Rectal smooth muscle tissue (tissue), 1 donor: ENCODE measurements around the gene ARHGAP22.

ENCODE experiments used
- H3K27ac ChIP-seq: one replicate; pipeline ENCODE4 v1.7.0; 2013; ENCODE audit warnings: low read depth, low read length, inconsistent platforms
- H3K27me3 ChIP-seq: one replicate; pipeline ENCODE4 v1.7.0; 2013; ENCODE audit warnings: low read length; ENCODE audit not compliant: control insufficient read depth, insufficient read depth
- H3K36me3 ChIP-seq: one replicate; pipeline ENCODE4 v1.7.0; 2013; ENCODE audit warnings: low read length; ENCODE audit not compliant: control insufficient read depth, insufficient read depth
- H3K4me1 ChIP-seq: one replicate; pipeline ENCODE4 v1.7.0; 2013; ENCODE audit warnings: low read length; ENCODE audit not compliant: control insufficient read depth, insufficient read depth
- H3K4me3 ChIP-seq: one replicate; pipeline ENCODE4 v1.7.0; 2013; ENCODE audit warnings: low read length
- H3K9ac ChIP-seq: one replicate; pipeline ENCODE4 v1.7.0; 2013; ENCODE audit warnings: low read length

Gene ARHGAP22

DNA sequence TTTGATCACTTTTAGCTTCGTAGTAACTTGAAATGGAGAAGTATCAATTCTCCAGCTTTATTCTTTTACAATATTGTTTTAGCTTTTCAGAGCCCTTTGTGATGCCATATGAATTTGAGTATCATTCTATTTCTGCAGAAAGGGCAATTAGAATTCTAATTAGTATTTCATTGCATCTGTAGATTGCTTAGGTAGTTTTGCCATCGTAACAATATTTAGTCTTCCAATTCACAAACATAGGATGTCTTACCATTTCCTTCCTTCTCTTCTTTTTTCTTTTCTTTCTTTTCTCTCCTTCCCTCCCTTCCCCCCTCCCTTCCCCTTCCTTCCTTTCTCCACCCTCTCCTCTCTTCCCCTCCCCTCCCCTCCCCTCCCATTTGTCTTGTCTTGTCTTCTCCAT, 193.4 kb downstream of the ARHGAP22 start:
- Histone ChIP-seq H3K9ac (no peak overlapping the region), H3K27ac (no peak overlapping the region), H3K36me3 (peaks cover 6% of the 10 kb centered on the region), H3K4me1 (no peaks in the 10 kb centered on the region), H3K27me3 (no peaks in the 10 kb centered on the region), H3K4me3 (no peak overlapping the region)

DNA sequence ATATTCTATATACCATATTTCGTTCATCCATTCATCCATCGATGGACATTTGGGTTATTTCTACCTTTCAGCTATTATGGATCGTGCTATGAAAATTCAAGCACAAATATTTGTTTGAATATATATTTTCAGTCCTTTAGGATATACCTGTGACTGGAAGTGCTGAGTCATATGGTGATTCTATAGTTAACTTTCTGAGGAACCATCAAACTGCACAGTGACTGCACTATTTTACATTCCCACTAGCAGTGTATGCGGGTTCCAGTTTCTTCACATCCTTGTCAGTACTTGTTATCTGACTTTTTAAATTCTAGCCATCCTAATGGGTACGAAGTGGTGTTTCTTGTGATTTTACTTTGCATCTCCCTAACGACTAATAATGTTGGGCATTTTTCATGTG, 194.4 kb downstream of the ARHGAP22 start:
- H3K36me3 ChIP-seq, result peaks cover 6% of the 10 kb centered on the region
- no peaks in the 10 kb centered on the region for H3K27me3 ChIP-seq
- no peak overlapping the region for H3K9ac ChIP-seq
- no peaks in the 10 kb centered on the region for H3K4me1 ChIP-seq
- no peak overlapping the region for H3K4me3 ChIP-seq
- H3K27ac ChIP-seq, result no peak overlapping the region

DNA sequence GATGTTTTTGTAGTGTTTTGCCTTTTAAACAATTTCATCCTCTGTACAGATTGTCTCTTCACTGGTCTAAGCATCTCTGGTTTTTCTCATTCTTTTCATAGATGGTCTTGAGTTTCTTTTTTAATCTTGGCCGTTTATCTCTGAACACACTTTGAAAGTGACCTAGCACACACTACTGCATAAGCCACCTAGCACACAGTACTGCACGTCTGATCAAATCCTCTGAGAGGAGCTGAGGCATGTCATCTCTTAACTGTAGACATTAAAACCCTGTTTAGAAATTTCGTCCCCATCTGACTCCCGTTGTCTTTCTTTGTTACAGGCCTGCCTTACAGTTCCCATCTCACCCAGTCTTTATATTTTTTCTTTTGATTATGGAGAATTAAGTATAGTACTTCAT, 198.2 kb downstream of the ARHGAP22 start:
- Histone ChIP-seq H3K27ac (no peak overlapping the region), H3K36me3 (peaks cover 6% of the 10 kb centered on the region), H3K4me3 (no peak overlapping the region), H3K4me1 (no peaks in the 10 kb centered on the region), H3K9ac (no peak overlapping the region), H3K27me3 (no peaks in the 10 kb centered on the region)

DNA sequence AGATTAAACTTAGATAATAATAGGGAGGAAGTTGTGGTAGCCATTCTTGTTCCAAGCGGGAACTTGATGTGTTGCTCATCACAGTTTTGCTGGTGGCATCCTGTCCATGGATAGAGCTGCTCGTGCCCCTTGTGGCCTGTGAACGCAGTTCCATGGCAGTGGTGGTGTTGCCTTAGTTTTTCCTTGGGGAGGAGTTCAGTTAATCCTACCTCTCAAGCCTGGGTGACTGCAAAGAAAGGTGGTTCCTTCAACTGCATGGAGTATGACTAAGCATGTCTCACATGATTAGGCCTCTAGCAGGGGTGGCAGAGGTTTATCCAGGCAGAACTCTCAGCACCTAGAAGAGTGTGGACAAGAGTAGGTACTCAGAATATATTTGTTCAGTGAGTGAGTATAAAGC, 198.7 kb downstream of the ARHGAP22 start:
- Histone ChIP-seq H3K27ac (no peak overlapping the region), H3K4me1 (no peaks in the 10 kb centered on the region), H3K4me3 (no peak overlapping the region), H3K27me3 (no peaks in the 10 kb centered on the region), H3K36me3 (peaks cover 6% of the 10 kb centered on the region), H3K9ac (no peak overlapping the region)

DNA sequence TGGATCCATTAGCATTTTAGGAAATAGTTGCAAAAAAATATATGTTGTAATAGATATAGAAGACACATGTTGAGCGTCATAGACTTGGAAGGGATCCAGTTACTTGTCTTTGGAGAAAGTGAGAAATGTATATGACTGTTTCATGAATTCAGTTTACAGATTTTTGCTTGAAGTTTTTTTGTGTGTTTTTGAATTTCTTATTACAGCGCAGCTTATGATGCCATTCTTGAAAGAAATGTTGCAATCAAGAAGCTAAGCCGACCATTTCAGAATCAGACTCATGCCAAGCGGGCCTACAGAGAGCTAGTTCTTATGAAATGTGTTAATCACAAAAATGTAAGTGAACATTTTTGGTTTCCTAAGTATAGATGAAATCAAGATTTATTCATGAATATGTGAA, 200.2 kb downstream of the ARHGAP22 start:
- Histone ChIP-seq H3K36me3 (no peaks in the 10 kb centered on the region), H3K27ac (no peak overlapping the region), H3K4me3 (no peak overlapping the region), H3K4me1 (no peaks in the 10 kb centered on the region), H3K9ac (no peak overlapping the region), H3K27me3 (no peaks in the 10 kb centered on the region)

DNA sequence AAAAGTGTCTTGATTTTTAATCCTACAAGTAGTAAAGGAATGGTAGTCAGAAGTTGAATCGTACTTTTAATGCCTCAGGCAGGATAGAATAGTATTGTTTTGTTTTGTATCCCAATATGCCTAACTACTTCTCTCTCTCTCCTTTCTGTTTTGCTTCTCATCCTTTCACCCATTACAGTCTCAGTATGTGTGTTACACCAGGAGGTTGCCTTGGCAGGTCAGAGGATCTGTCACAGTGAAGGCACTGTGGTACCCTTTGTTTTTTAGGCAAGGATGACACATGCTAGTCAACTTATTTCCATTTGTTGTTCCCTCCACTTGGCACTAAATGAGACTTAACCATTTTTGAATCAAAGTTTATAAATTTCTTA, 204.0 kb downstream of the ARHGAP22 start:
- Histone ChIP-seq H3K36me3 (no peaks in the 10 kb centered on the region), H3K4me1 (no peaks in the 10 kb centered on the region), H3K27ac (no peak overlapping the region), H3K27me3 (no peaks in the 10 kb centered on the region), H3K9ac (no peak overlapping the region), H3K4me3 (no peak overlapping the region)

DNA sequence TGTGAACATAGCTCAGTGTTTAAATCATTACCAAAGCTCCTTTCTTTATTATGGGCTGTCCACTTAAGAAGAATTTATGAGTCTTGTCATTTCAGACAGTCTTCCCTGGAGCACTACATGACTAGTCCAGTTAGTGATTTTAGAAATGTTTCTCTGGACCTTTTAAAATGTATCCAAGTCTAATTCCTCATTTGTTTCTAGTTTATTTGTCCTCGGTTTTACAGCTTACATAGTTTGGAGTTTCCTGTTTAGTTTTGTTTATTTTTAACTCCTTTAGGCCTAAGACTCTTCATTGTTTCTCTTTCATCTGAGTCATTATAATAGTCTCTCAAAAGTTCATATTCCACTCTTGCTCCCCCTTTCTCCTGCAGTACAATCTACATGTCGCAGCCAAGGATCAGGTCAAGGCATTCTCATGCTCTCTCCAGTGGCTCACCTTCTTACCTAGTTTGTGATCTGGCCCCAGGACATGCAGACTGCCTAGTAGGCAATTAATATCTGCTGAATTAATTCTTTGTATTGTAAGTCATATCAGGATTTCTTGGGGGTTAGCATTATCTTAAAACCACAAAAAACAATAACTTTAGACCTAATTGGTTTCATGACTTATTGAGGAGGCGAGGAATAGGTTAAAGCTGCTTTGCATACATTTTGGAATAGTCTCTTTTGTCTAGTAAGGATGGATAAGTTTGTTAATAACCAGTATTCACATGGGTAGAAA, 204.6 kb downstream of the ARHGAP22 start:
- no peaks in the 10 kb centered on the region for H3K36me3 ChIP-seq
- H3K27me3 ChIP-seq, result no peaks in the 10 kb centered on the region
- no peak overlapping the region for H3K4me3 ChIP-seq
- no peak overlapping the region for H3K9ac ChIP-seq
- no peaks in the 10 kb centered on the region for H3K4me1 ChIP-seq
- no peak overlapping the region for H3K27ac ChIP-seq

DNA sequence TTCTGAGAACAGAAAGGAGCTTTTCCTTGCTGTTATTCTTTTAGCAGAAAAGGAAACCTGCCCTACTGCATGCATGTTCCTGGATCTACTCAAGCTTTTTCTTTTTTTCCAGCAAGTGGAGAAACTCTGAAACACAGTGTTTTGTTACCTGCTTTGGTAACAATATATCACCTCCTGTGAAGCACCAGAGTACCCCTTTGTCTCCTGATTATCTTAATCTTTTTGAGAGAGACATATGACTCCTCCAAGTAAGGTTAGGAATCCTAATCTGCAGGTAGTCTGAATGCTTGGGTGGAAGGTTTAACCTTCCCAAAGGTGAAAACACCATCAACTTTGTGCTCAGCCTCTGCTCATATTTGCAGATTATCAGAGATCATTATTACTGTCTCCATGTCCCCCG, 205.3 kb downstream of the ARHGAP22 start:
- no peak overlapping the region for H3K27ac ChIP-seq
- no peaks in the 10 kb centered on the region for H3K27me3 ChIP-seq
- no peaks in the 10 kb centered on the region for H3K4me1 ChIP-seq
- H3K36me3 ChIP-seq, result no peaks in the 10 kb centered on the region
- H3K4me3 ChIP-seq, result no peak overlapping the region
- no peak overlapping the region for H3K9ac ChIP-seq

DNA sequence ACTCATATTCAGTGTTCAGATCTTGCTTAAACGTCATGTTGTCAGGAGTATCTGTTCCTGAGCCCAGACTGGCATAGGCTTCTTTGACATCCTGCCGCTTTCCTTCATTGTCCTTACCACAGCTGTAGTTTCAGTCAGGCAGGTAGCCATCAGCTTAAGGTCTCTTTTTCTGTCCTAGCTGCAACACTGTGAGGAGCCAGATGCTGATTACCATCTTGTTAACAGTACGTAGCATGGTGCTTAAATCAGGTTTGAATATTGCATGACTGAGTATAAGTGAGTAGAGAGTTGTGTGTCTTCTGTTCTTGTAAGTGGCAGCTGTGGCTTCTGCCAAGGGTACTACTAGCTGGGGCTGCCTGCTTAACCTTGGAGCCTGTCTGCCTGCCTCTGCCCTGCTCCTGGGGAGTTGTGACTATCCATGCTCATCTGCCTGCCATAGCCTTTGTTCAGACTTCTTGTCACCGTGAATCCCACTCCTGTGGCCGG, 205.8 kb downstream of the ARHGAP22 start:
- H3K27ac ChIP-seq, result no peak overlapping the region
- H3K27me3 ChIP-seq, result no peaks in the 10 kb centered on the region
- H3K36me3 ChIP-seq, result no peaks in the 10 kb centered on the region
- H3K4me1 ChIP-seq, result no peaks in the 10 kb centered on the region
- no peak overlapping the region for H3K4me3 ChIP-seq
- no peak overlapping the region for H3K9ac ChIP-seq

DNA sequence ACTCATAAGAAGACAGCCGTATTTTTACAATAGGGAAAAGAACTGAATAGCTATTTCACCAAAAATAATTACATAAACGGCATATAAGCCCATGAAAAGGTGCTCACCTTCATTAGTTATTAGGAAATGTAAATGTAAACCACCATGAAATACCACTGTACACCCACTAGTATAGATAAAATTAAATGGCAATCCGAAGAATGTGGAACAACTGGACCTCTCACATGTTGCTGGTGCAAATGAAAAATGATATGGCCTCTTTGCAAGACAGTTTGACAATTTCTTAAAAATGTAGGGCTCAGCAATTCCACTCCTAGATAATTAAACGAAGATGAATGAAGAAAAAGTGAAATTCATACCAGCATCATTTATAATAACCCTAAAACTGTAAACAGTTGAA, 206.6 kb downstream of the ARHGAP22 start:
- no peak overlapping the region for H3K27ac ChIP-seq
- H3K27me3 ChIP-seq, result no peaks in the 10 kb centered on the region
- no peaks in the 10 kb centered on the region for H3K4me1 ChIP-seq
- no peak overlapping the region for H3K9ac ChIP-seq
- H3K36me3 ChIP-seq, result no peaks in the 10 kb centered on the region
- H3K4me3 ChIP-seq, result no peak overlapping the region
